SK-N-SH treated with all-trans-retinoic acid at 6 μM for 48 hours (cell line): ENCODE results near the gene CMTR1.

Experiments
- GLIS3 ChIP-seq: fragments of 250-450 bp; sonication (Bioruptor Pico); IDR thresholded peaks from 2 replicates; pipeline ENCODE4 v1.5.0; 2020; ENCODE audit warnings: mild to moderate bottlenecking, moderate library complexity
- ISL1 ChIP-seq: fragments of 250-450 bp; sonication (Bioruptor Pico); IDR thresholded peaks from 2 replicates; pipeline ENCODE4 v2.1.2; 2022; ENCODE audit warnings: mild to moderate bottlenecking, moderate library complexity
- OSR1 ChIP-seq: fragments of 250-450 bp; sonication (Bioruptor Pico); IDR thresholded peaks from 2 replicates; pipeline ENCODE4 v1.8.0; 2022; ENCODE audit warnings: moderate library complexity, mild to moderate bottlenecking, inconsistent platforms
- RARB ChIP-seq: fragments of 250-450 bp; sonication (Bioruptor Pico); IDR thresholded peaks from 2 replicates; pipeline ENCODE4 v1.8.0; 2021; ENCODE audit warnings: mild to moderate bottlenecking, moderate library complexity
- SNAI2 ChIP-seq: fragments of 250-450 bp; sonication (Bioruptor Pico); IDR thresholded peaks from 2 replicates; pipeline ENCODE4 v1.5.0; 2020; ENCODE audit warnings: mild to moderate bottlenecking, moderate library complexity
- TCF4 ChIP-seq: fragments of 250-450 bp; sonication (Bioruptor Pico); IDR thresholded peaks from 2 replicates; pipeline ENCODE4 v1.8.0; 2021; ENCODE audit warnings: mild to moderate bottlenecking, moderate library complexity, borderline replicate concordance
- TOX ChIP-seq: fragments of 250-450 bp; sonication (Bioruptor Pico); IDR thresholded peaks from 2 replicates; pipeline ENCODE4 v1.8.0; 2021; ENCODE audit warnings: mild to moderate bottlenecking, moderate library complexity, borderline replicate concordance
- ZFP3 ChIP-seq: fragments of 250-450 bp; sonication (Bioruptor Pico); IDR thresholded peaks from 2 replicates; pipeline ENCODE4 v1.5.0; 2020; ENCODE audit warnings: mild to moderate bottlenecking, moderate library complexity
- ZNF565 ChIP-seq: fragments of 450-650 bp; formaldehyde crosslinking; conservative IDR thresholded peaks from 2 replicates; pipeline ENCODE4 v1.5.0; 2020; ENCODE audit warnings: low read depth, mild to moderate bottlenecking, moderate library complexity
- ZNF70 ChIP-seq: fragments of 450-650 bp; formaldehyde crosslinking; IDR thresholded peaks from 2 replicates; pipeline ENCODE4 v1.5.0; 2020; ENCODE audit warnings: mild to moderate bottlenecking, moderate library complexity
- TF ChIP-seq, protein P1 (sequence below): fragments of 250-450 bp; sonication (Bioruptor Pico); IDR thresholded peaks from 2 replicates; pipeline ENCODE4 v1.8.0; 2020; ENCODE audit warnings: mild to moderate bottlenecking, moderate library complexity, borderline replicate concordance
- TF ChIP-seq, protein P2 (sequence below): fragments of 250-450 bp; sonication (Bioruptor Pico); IDR thresholded peaks from 2 replicates; pipeline ENCODE4 v1.5.1; 2021; ENCODE audit warnings: mild to moderate bottlenecking, moderate library complexity
- TF ChIP-seq, protein P3 (sequence below): fragments of 250-450 bp; sonication (Bioruptor Pico); IDR thresholded peaks from 2 replicates; pipeline ENCODE4 v1.5.1; 2020; ENCODE audit warnings: low read depth, mild to moderate bottlenecking, moderate library complexity
- TF ChIP-seq, protein P4 (sequence below): fragments of 250-450 bp; sonication (Bioruptor Pico); IDR thresholded peaks from 2 replicates; pipeline ENCODE4 v1.5.0; 2020; ENCODE audit warnings: mild to moderate bottlenecking, moderate library complexity

DNA sequence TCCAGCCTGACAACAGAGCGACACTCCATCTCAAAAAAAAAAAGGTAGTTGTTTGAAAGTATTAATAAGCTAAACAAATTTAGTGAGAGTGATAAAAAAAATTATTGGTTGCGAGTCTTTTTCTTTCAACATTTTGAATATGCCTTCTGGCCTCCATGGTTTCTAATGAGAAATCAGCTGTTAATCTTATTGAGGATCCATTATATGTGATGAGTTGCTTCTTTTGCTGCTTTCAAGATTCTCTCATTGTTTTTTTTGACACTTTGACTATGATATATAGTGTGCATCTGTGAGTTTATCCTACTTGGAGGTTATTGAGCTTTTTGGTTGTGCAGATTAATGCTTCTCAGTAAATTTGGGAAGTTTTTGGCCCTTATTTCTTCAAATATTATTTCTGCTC is 15.6 kb upstream of the CMTR1 start:
- TF ChIP-seq SNAI2 (CRISPR knock-in tag): no peak
- no peak for TF ChIP-seq RARB
- TF ChIP-seq, protein P1, sequence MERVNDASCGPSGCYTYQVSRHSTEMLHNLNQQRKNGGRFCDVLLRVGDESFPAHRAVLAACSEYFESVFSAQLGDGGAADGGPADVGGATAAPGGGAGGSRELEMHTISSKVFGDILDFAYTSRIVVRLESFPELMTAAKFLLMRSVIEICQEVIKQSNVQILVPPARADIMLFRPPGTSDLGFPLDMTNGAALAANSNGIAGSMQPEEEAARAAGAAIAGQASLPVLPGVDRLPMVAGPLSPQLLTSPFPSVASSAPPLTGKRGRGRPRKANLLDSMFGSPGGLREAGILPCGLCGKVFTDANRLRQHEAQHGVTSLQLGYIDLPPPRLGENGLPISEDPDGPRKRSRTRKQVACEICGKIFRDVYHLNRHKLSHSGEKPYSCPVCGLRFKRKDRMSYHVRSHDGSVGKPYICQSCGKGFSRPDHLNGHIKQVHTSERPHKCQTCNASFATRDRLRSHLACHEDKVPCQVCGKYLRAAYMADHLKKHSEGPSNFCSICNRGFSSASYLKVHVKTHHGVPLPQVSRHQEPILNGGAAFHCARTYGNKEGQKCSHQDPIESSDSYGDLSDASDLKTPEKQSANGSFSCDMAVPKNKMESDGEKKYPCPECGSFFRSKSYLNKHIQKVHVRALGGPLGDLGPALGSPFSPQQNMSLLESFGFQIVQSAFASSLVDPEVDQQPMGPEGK (CRISPR knock-in tag): no peak
- TF ChIP-seq OSR1 (CRISPR knock-in tag): no peak
- TF ChIP-seq ISL1 (CRISPR knock-in tag): no peak
- TF ChIP-seq ZFP3 (CRISPR knock-in tag): no peak
- TF ChIP-seq TOX (CRISPR knock-in tag): no peak
- no peak for TF ChIP-seq GLIS3 (CRISPR knock-in tag)
- TF ChIP-seq, protein P2, sequence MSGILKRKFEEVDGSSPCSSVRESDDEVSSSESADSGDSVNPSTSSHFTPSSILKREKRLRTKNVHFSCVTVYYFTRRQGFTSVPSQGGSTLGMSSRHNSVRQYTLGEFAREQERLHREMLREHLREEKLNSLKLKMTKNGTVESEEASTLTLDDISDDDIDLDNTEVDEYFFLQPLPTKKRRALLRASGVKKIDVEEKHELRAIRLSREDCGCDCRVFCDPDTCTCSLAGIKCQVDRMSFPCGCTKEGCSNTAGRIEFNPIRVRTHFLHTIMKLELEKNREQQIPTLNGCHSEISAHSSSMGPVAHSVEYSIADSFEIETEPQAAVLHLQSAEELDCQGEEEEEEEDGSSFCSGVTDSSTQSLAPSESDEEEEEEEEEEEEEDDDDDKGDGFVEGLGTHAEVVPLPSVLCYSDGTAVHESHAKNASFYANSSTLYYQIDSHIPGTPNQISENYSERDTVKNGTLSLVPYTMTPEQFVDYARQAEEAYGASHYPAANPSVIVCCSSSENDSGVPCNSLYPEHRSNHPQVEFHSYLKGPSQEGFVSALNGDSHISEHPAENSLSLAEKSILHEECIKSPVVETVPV: no peak
- TF ChIP-seq ZNF70 (CRISPR knock-in tag): no peak
- TF ChIP-seq, protein P3, sequence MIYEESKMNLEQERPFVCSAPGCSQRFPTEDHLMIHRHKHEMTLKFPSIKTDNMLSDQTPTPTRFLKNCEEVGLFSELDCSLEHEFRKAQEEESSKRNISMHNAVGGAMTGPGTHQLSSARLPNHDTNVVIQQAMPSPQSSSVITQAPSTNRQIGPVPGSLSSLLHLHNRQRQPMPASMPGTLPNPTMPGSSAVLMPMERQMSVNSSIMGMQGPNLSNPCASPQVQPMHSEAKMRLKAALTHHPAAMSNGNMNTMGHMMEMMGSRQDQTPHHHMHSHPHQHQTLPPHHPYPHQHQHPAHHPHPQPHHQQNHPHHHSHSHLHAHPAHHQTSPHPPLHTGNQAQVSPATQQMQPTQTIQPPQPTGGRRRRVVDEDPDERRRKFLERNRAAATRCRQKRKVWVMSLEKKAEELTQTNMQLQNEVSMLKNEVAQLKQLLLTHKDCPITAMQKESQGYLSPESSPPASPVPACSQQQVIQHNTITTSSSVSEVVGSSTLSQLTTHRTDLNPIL: no peak
- no peak for TF ChIP-seq ZNF565 (CRISPR knock-in tag)
- TF ChIP-seq, protein P4, sequence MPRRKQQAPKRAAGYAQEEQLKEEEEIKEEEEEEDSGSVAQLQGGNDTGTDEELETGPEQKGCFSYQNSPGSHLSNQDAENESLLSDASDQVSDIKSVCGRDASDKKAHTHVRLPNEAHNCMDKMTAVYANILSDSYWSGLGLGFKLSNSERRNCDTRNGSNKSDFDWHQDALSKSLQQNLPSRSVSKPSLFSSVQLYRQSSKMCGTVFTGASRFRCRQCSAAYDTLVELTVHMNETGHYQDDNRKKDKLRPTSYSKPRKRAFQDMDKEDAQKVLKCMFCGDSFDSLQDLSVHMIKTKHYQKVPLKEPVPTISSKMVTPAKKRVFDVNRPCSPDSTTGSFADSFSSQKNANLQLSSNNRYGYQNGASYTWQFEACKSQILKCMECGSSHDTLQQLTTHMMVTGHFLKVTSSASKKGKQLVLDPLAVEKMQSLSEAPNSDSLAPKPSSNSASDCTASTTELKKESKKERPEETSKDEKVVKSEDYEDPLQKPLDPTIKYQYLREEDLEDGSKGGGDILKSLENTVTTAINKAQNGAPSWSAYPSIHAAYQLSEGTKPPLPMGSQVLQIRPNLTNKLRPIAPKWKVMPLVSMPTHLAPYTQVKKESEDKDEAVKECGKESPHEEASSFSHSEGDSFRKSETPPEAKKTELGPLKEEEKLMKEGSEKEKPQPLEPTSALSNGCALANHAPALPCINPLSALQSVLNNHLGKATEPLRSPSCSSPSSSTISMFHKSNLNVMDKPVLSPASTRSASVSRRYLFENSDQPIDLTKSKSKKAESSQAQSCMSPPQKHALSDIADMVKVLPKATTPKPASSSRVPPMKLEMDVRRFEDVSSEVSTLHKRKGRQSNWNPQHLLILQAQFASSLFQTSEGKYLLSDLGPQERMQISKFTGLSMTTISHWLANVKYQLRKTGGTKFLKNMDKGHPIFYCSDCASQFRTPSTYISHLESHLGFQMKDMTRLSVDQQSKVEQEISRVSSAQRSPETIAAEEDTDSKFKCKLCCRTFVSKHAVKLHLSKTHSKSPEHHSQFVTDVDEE: no peak
- TF ChIP-seq TCF4 (CRISPR knock-in tag): no peak
